GM12878 (cell line): ENCODE data around the gene TSC2.
"Not testable (repeated sequence)": the region's sequence is repeated elsewhere in the genome, so short reads cannot be mapped to it uniquely, and the experiment has no call there.

Source experiments
- EZH2 ChIP-seq: IDR thresholded peaks from 2 replicates; pipeline ENCODE4 v1.6.1; 2012; ENCODE audit warnings: low read depth, mild to moderate bottlenecking, control low read depth, inconsistent platforms, low read length, borderline replicate concordance; ENCODE audit not compliant: control insufficient read depth
- NRF1 ChIP-seq: conservative IDR thresholded peaks from 2 replicates; pipeline ENCODE4 v1.6.1; 2011; ENCODE audit warnings: mild to moderate bottlenecking, low read depth, low read length, improper control_type of control experiment
- POLR2AphosphoS5 ChIP-seq: IDR thresholded peaks from 2 replicates; pipeline ENCODE4 v1.6.1; 2011; ENCODE audit warnings: mild to moderate bottlenecking, low read length, inconsistent platforms
- SRF ChIP-seq, 2 experiments: IDR thresholded peaks; 2 replicates each; pipeline ENCODE4 v1.6.1; 2011; ENCODE audit warnings: low read depth in 2 of 2, low read length in 2 of 2, mild to moderate bottlenecking in 1 of 2, moderate library complexity in 1 of 2
- TARDBP ChIP-seq: IDR thresholded peaks from 2 replicates; pipeline ENCODE4 v1.6.1; 2016; ENCODE audit warnings: borderline replicate concordance
- TCF7 ChIP-seq: IDR thresholded peaks from 2 replicates; pipeline ENCODE4 v1.6.1; 2014; ENCODE audit warnings: antibody characterized with exemption, borderline replicate concordance
- YY1 ChIP-seq: IDR thresholded peaks from 2 replicates; pipeline ENCODE4 v1.6.1; 2011; ENCODE audit warnings: low read depth, mild to moderate bottlenecking, low read length

DNA sequence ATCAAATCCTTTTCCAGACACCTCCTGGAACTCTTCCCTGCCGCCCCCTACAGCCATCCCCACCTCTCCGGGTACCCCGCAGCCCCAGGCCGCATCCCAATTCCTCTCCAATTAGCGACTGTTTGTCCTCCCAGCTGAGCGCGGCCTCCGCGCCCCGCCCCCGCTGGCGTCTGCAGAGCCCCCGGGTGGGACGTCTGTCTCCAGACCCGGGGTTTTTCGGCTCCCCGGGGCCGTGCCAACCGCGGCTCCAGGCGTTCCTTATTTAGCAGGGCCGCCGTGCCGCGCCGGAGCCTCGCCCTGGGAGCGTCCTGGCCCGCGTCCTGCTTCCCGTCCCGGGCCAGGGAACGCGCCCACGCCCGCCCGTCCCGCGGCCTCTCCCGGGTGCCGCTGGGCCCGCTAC is 87.3 kb downstream of the TSC2 start:
- TF ChIP-seq NRF1; POLR2AphosphoS5; SRF (IDR thresholded peaks at IDR 0.05; ENCODE audit: low read depth in 2 of 2, low read length in 2 of 2); EZH2; YY1; TCF7; TARDBP: not testable (repeated sequence)
